Measurements from ENCODE around the gene HSPA14.
"Not testable (repeated sequence)": the region's sequence is repeated elsewhere in the genome, so short reads cannot be mapped to it uniquely, and the experiment has no call there.

Gene HSPA14

DNA sequence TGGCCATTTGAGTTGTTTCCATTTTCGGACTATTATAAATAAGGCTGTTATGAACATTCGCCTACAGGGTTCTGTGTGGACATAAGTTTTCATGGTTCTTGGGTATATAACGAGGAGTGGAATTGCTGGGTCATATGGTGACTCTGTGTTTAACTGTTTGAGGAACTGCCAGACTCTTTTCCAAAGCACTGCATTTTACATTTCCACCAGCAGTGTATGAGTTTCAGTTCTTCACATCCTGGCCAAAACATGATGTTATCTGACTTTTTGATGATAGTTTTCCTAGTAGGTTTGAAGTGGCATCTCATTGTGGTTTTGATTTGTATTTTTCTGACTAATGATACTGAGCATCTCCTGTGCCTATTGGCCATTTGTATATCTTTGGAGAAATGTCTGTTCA lies 46.0 kb downstream of the HSPA14 start:
- DNase-seq = no peak

DNA sequence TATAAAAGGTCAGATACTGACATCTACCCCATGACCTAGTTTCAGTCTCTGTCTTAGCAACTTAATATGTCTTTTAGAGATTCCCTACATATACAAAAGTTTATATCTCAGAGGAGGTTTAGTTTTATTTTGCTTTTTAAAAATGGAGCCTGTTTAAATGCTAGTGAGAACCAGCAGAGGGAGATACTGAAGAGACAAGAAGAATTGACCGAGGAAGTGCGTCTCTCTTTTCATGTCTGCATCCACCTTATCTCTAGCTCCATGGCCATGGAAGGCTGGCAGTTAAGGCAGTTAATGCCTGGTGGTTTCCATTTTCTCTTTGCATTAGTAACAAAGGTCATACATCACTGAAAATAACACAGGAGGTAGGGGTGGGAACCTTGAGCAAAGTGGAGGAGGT lies 51.2 kb downstream of the HSPA14 start:
- DNase-seq = no peak

DNA sequence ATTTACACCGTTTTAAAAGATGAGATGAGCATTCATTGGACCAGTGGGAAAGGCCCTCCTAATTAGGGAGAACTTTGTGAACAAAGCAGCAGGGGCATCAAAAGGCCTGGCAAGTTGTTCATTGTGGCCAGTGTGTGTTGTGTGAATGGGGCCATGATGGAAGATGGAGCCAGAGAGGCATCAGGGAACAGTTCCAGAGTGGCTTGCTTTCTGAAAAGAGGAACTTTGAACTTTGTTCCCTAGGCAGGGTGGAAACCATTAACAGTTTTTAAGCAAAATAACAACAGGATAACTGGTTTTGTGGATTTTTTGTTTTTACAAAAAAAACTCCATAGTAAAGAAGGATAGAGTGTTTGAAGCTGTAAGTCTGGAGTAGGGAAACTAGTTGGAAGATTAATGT lies 53.0 kb downstream of the HSPA14 start:
- DNase-seq = no peak

DNA sequence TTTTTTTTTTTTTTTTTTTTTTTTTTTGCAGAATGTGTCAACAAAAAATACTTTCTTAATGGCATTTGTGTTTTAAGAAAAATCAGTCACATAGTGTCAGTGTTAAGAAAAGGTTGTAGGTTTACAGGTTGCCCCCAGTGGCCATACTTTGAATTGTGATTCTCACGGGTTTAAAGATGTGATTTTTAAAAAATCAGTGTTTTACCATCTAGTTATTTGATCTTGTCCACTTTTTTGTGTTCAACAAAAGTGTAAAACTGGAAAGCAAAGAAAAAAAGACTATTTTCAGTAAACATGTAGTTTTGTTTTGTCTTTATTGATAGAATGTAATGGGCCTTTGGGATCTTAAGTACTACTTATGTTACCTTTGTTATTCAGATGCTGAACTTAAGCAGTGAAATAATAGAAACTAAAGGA lies 66.2 kb downstream of the HSPA14 start:
- DNase-seq = peak; percentile 16

DNA sequence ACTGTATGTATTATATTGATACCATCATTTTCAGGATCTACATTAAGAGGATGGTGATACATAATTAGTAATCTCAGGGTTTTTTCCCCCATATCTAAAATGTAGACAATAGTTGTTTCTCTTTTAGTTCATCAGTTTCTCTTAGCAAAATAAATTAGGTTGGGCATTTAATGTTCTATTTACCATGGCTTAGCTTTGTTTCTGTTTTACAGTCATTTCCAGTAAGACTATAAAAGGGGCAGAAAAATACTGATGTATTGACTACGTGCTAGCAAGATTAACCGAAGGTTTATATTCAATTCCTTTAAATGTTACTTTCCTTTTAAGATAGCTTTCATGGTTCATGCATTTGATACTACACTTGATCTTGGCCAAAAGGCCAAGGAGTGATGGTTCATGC lies 66.8 kb downstream of the HSPA14 start:
- no peak for DNase-seq

DNA sequence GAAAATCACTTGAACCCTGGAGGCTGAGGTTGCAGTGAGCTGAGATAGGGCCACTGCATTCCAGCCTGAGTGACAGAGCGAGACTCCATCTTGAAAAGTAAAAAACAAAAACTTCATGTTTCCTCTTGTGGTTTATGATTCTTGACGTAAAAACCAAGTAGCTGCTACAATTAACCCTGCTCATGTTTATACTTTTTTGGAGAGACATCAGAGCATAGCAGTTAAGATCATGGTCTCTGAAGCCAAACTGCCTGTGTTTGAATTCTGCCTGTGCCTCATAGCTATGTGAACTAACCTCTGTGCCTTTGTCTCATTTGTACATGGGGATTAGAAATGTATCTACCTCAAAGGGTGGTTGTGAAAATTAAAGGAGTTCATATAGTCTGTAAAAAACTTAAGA lies 67.8 kb downstream of the HSPA14 start:
- DNase-seq = no peak

DNA sequence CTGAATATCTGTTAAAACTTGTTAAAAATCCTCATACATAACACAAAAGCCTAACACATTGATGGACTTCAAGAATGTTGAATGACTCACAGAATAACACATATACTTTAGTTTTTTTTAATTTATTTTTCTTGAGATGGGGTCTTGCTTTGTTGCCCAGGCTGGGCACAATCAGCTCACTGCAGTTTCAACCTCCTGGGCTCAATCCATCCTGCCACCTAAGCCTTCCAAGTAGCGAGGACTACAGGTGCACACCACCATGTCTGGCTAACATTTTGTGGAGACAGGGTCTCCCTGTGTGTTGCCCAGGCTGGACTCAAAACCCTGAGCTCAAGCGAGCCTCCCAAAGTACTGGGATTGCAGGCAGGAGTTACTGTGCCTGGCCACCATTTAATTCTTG lies 68.7 kb downstream of the HSPA14 start:
- DNase-seq = no peak

DNA sequence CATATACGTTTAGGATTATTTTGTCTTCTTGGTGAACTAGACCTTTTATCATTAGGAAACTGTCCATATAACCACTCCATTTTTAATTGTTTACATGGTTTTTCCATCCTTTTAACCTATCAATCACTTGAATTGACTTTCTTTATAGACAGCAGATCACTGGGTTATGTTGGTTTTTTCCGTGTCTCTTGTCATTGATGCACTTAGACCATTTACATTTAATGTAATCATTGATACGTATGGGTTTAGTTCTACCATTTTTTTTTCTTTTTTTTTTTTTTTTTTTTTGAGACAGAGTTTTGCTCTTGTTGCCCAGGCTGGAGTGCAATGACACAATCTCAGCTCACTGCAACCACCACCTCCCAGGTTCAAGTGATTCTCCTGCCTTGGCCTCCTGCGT lies 69.5 kb downstream of the HSPA14 start:
- not testable (repeated sequence) for DNase-seq

DNA sequence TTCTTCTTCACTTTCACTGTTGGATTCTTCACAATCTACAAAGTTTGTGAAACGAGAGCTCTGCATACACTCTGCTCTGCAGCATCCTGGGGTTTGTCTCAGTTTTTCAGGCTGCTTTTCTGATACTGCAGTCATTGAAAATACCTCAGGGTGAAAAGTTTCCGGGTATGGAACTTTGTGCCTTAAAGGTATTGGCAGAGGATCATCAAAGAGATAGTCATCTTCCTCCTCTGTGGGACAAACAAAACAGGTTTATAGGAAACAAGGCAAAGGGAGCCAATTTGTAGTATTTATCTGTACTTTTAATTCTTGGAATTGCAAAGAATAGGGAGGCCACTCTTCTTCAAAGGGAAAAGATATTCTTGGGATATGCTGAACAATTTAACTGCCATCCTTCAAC lies 71.0 kb downstream of the HSPA14 start:
- no peak for DNase-seq

DNA sequence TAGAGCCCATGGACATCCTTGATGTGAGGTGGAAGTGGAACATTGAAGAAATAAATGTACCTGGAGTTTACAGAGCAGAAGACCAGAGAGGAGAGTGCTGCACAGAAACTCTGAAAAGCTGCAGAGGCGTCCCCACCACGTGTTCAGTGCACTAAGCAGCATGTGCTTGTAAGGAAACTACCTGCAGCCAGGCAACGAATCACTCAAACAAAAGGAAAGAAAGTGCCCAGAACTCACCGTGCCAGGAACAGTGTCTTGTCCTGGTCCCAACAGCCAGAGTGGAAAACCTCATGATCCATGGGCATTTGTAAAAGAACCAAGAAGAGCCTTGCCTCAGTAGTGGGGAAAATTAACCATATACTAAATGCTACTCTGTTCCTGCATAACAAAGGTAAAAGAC lies 72.8 kb downstream of the HSPA14 start:
- DNase-seq = no peak

DNA sequence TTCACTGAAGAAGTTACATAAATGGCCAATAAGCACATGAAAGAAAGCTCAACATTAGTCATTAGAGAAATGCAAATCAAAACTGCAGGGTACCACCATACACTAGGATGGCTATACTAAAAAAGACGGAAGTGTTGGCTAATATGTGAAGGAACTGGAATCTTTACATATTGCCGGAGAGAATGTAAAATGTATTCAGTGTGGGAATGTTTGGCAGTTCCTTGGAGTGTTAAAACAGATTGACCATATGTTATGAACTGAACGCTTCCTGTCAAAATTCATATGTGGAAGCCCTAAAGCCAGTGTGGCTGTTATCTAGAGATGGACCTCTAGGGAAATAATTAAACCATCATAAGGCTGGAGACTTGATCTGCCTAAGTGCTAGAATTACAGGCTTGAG lies 73.7 kb downstream of the HSPA14 start:
- no peak for DNase-seq

DNA sequence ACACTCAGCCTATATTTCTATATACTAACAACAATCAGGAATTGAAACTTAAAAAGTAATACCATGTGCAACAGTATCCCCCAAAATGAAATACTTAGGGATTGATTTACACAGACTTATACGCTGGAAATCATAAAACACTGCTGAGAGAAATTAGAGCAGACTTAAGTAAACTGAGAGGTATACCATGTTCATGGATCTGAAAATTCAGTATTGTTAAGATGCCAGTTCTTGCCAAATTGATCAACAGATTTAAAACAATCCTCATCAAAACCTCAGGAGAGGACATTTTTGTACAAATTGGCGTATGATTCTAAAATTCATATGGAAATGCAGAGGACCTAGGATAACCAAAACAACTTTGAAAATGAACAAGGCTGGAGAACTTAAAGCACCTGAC lies 78.5 kb downstream of the HSPA14 start:
- DNase-seq = no peak

DNA sequence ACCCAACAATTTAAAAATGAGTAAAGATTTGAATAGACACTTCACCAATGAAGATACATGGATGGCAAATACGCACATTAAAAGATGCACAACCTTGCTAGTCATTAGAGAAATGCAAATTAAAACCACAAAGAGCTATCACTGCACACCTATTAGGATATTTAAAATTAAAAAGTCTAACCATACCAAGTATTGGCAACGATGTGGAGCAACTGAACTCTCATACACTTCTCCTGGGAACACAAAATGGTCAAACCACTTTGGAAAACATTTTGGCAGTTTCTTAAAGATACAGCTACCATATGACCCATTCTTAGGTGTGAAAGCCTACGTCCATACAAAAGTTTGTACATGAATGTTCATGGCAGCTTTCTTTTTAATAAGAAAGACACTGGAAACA lies 79.7 kb downstream of the HSPA14 start:
- DNase-seq = no peak

DNA sequence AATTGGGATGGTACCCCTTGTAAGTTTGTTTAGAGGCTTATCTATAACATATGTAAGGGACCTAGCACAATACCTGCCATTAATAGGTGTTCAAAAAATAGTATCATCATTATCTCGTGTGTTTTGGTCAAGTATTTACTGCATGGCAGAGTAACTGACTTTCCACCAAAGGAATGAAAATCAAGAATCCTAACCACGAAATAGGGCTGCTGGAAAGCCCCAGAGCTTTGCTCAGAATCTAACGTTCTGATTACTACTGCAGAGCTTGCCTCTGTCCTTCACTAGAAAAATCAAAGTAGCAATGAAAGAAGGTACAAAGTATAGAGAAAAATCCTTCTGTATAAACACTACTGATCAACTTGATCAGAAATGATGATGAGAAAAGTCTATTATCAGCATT lies 80.9 kb downstream of the HSPA14 start:
- no peak for DNase-seq
